Retinal pigment epithelial cell (primary cell): ENCODE data around the gene ABCC11.

Source experiments
- DNase-seq: peaks from one replicate; pipeline ENCODE4 v3.0.0-alpha.2; 2010; ENCODE audit warnings: low read depth
- H3K4me3 ChIP-seq: 2 replicates; pipeline ENCODE4 v1.5.1; 2011; ENCODE audit warnings: mild to moderate bottlenecking, low read length, control low read depth, moderate library complexity
- TF ChIP-seq, protein P1 (sequence below): conservative IDR thresholded peaks from 2 replicates; pipeline ENCODE4 v1.5.1; 2011; ENCODE audit warnings: low read depth, low read length, control low read depth, inconsistent platforms

The ABCC11 gene

DNA sequence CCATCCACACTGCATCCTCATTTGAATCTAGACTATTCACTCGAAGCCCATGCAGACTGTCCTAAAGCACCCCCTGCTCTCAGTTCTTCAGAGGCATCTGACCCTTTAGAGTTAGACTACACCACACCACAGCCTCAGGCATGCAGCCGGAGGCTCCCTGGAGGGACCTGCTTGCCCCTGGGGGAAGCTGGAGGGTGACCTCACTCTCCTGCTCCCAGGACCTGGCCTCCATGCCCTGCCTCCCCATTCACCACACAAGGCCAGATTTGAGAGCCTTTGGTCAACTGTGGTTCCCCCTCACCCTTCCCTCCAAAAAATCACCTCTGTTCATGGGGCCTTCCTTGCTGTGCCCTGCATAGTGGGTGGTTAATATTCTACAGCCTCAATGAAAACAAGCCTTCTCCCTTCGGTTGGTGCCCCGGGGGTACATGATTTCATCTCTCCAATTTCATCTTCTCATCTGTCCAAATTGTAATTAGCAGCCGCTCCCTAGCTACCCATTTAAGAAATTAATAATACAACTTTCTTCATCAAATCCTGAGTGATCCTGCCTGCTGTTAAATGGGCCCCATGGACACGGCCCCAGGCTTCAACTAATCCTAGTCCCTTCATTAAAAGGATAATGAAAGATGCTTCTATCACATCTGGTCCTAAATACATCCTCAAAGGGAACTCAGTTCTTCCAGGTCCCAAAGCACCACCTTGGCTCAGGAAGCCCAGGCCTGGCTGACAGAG, 116.0 kb downstream of the ABCC11 start:
- TF ChIP-seq, protein P1, sequence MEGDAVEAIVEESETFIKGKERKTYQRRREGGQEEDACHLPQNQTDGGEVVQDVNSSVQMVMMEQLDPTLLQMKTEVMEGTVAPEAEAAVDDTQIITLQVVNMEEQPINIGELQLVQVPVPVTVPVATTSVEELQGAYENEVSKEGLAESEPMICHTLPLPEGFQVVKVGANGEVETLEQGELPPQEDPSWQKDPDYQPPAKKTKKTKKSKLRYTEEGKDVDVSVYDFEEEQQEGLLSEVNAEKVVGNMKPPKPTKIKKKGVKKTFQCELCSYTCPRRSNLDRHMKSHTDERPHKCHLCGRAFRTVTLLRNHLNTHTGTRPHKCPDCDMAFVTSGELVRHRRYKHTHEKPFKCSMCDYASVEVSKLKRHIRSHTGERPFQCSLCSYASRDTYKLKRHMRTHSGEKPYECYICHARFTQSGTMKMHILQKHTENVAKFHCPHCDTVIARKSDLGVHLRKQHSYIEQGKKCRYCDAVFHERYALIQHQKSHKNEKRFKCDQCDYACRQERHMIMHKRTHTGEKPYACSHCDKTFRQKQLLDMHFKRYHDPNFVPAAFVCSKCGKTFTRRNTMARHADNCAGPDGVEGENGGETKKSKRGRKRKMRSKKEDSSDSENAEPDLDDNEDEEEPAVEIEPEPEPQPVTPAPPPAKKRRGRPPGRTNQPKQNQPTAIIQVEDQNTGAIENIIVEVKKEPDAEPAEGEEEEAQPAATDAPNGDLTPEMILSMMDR: no peak
- no peak overlapping the region for H3K4me3 ChIP-seq
- no peak for DNase-seq

- no peak overlapping the region for H3K4me3 ChIP-seq
- TF ChIP-seq, protein P1: no peak
- no peak for DNase-seq
Observed at GRCh38 chr16:48129926-48130325, 117.4 kb downstream of the ABCC11 start.

- TF ChIP-seq, protein P1: no peak
- no peak overlapping the region for H3K4me3 ChIP-seq
- DNase-seq: no peak
Observed at GRCh38 chr16:48128769-48129168, 118.6 kb downstream of the ABCC11 start.

GRCh38 chr16:48126801-48127644, 120.3 kb downstream of the ABCC11 start:
- H3K4me3 ChIP-seq: no peak overlapping the region
- peak; percentile 100 for DNase-seq
- TF ChIP-seq, protein P1: no peak

- no peak for DNase-seq
- H3K4me3 ChIP-seq: no peak overlapping the region
- TF ChIP-seq, protein P1: no peak
Observed at GRCh38 chr16:48125888-48126287, 121.5 kb downstream of the ABCC11 start.

DNA sequence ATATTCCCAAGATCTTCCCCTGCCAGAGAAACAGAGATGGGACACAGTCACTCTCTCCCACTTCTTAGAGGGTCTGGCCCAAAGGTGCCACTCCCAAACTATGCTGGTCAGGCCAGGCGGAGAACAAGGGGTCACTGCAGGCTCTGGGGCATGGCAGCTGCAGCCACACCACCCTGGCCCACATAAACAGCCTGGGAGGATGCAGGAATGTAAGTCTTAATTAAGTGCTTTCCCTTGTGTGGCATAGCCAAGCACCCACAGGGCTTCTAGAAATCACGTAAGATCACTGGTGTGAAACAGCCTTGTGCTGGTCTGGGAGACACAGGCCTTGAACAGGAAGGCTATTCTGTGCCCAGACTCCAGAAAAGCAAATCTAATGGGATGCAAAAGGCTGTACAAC, 123.1 kb downstream of the ABCC11 start:
- no peak overlapping the region for H3K4me3 ChIP-seq
- TF ChIP-seq, protein P1: no peak
- no peak for DNase-seq
